Neural cell (in vitro differentiated cells): ENCODE results near the gene TTC9. TPM values are rescaled to one million over a fixed set of nuclear protein-coding genes. Genes with fewer than 3 reads are reported as not detected.

Experiments
- H2AFZ ChIP-seq: fragments of 200-600, 300-800 bp; sonication (generic), shearing (Covaris generic); 2 replicates; pipeline ENCODE4 v1.6.0; 2014; ENCODE audit warnings: low read depth, mild to moderate bottlenecking, antibody characterized with exemption, low read length, moderate library complexity
- H3F3A ChIP-seq: fragments of 200-600 bp; shearing (Covaris generic); 2 replicates; pipeline ENCODE4 v1.6.1; 2016; ENCODE audit warnings: mild to moderate bottlenecking, moderate library complexity, mixed read lengths, antibody characterized with exemption, low read length; ENCODE audit not compliant: insufficient read depth, poor library complexity, severe bottlenecking
- H3K27ac ChIP-seq: fragments of 200-600, 300-800 bp; sonication (generic), shearing (Covaris generic); 2 replicates; pipeline ENCODE4 v1.5.1; 2014; ENCODE audit warnings: mild to moderate bottlenecking, low read length, moderate library complexity
- H3K27me3 ChIP-seq: fragments of 300-800, 200-600 bp; sonication (generic), shearing (Covaris generic); 2 replicates; pipeline ENCODE4 v1.6.0; 2014; ENCODE audit warnings: mild to moderate bottlenecking, low read depth, low read length, moderate library complexity; ENCODE audit not compliant: insufficient read depth
- H3K36me3 ChIP-seq: fragments of 300-800, 200-600 bp; sonication (generic), shearing (Covaris generic); 2 replicates; pipeline ENCODE4 v1.5.1; 2014; ENCODE audit warnings: mild to moderate bottlenecking, antibody characterized with exemption, low read length, moderate library complexity; ENCODE audit not compliant: insufficient read depth
- H3K4me2 ChIP-seq: fragments of 300-800, 200-600 bp; sonication (generic), shearing (Covaris generic); 2 replicates; pipeline ENCODE4 v1.6.0; 2014; ENCODE audit warnings: mild to moderate bottlenecking, low read length
- H3K4me3 ChIP-seq: fragments of 300-800, 200-600 bp; sonication (generic), shearing (Covaris generic); 2 replicates; pipeline ENCODE4 v1.5.1; 2014; ENCODE audit warnings: mild to moderate bottlenecking, low read length, moderate library complexity
- H3K79me2 ChIP-seq: fragments of 200-600 bp; shearing (Covaris generic); replicated peaks from 2 replicates; pipeline ENCODE4 v1.6.0; 2014; ENCODE audit warnings: mild to moderate bottlenecking, low read length, moderate library complexity; ENCODE audit not compliant: insufficient read depth
- H3K9ac ChIP-seq: fragments of 300-800, 200-600 bp; sonication (generic), shearing (Covaris generic); 2 replicates; pipeline ENCODE4 v1.6.1; 2016; ENCODE audit warnings: mild to moderate bottlenecking, low read length, mixed read lengths
- H3K9me2 ChIP-seq: fragments of 200-600 bp; shearing (Covaris generic); 2 replicates; pipeline ENCODE4 v1.6.1; 2016; ENCODE audit warnings: mild to moderate bottlenecking, low read length, mixed read lengths; ENCODE audit not compliant: insufficient read depth
- H3K9me3 ChIP-seq: fragments of 200-600, 300-800 bp; sonication (generic), shearing (Covaris generic); 2 replicates; pipeline ENCODE4 v1.6.1; 2016; ENCODE audit warnings: mild to moderate bottlenecking, mixed run types, low read length, moderate library complexity, mixed read lengths
- H4K20me1 ChIP-seq: fragments of 200-600 bp; shearing (Covaris generic); 2 replicates; pipeline ENCODE4 v1.6.1; 2016; ENCODE audit warnings: mild to moderate bottlenecking, mixed run types; ENCODE audit not compliant: insufficient read depth
- EP300 ChIP-seq: fragments of 450-650 bp; conservative IDR thresholded peaks from 2 replicates; pipeline ENCODE4 v1.6.1; 2014; ENCODE audit warnings: antibody characterized with exemption, mild to moderate bottlenecking, moderate library complexity; ENCODE audit not compliant: poor library complexity, severe bottlenecking
- EZH2 ChIP-seq: fragments of 200-600, 300-800 bp; shearing (Covaris generic), sonication (generic); IDR thresholded peaks from 2 replicates; pipeline ENCODE4 v1.6.1; 2014; ENCODE audit warnings: antibody characterized with exemption, low read length, borderline replicate concordance, mild to moderate bottlenecking; ENCODE audit not compliant: insufficient read depth, poor library complexity, severe bottlenecking
- MXI1 ChIP-seq: fragments of 450-650 bp; conservative IDR thresholded peaks from 2 replicates; pipeline ENCODE4 v1.6.1; 2014; ENCODE audit warnings: antibody characterized with exemption, mild to moderate bottlenecking; ENCODE audit not compliant: poor library complexity, severe bottlenecking
- POLR2AphosphoS5 ChIP-seq: IDR thresholded peaks from 2 replicates; pipeline ENCODE4 v1.6.1; 2012
- RAD21 ChIP-seq: fragments of 450-650 bp; conservative IDR thresholded peaks from 2 replicates; pipeline ENCODE4 v1.6.1; 2014; ENCODE audit warnings: antibody characterized with exemption, mild to moderate bottlenecking, moderate library complexity
- SMC3 ChIP-seq: fragments of 450-650 bp; conservative IDR thresholded peaks from 2 replicates; pipeline ENCODE4 v1.6.1; 2014; ENCODE audit warnings: antibody characterized with exemption, mild to moderate bottlenecking, moderate library complexity; ENCODE audit not compliant: poor library complexity
- TAF1 ChIP-seq: IDR thresholded peaks from 2 replicates; pipeline ENCODE4 v1.6.1; 2012; ENCODE audit warnings: low read depth
- polyA plus RNA-seq: library from polyadenylated mRNA; depleted of rRNA; stranded (reverse); fragments of >200 nt; gene quantifications from 2 replicates; pipeline ENCODE4 v1.2.3, GENCODE V29; 2014
- TF ChIP-seq, protein P1 (sequence below): fragments of 450-650 bp; IDR thresholded peaks from 2 replicates; pipeline ENCODE4 v1.5.1; 2014; ENCODE audit warnings: antibody characterized with exemption, mild to moderate bottlenecking, moderate library complexity; ENCODE audit not compliant: poor library complexity, severe bottlenecking
- TF ChIP-seq, protein P2 (sequence below): IDR thresholded peaks from 2 replicates; pipeline ENCODE4 v1.6.1; 2012; ENCODE audit warnings: borderline replicate concordance

The TTC9 gene
- polyA plus RNA-seq, 1 donor from 2014 or later, result 11.1 TPM

DNA sequence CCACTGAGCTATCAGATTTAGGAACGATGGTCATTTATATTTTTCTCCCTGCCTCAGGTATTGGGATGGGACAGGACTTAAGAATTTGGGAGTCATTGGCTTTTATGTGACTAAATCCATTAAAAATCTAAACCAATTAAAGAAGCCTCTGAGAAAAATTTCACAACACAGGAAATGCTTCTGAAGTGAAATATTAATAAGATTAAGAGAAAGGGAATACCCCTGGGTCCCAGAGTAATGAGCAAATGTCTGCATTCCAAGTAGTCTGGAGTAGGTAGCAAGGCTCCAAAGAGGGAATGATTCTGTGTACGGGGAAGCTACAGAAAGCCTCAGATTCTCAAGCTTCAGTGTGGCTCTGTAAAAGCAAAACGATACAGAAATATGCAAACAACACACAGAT, 40.6 kb upstream of the TTC9 start:
- Histone ChIP-seq H3K27ac (no peak overlapping the region), H3F3A (no peaks in the 10 kb centered on the region), H3K9me3 (no peaks in the 10 kb centered on the region), H2AFZ (peak overlapping the region; percentile 78), H3K4me3 (peak overlapping the region; percentile 71), H3K27me3 (no peaks in the 10 kb centered on the region), H3K79me2 (peaks cover 41% of the 10 kb centered on the region), H3K9me2 (no peaks in the 10 kb centered on the region), H3K4me2 (peak overlapping the region; percentile 96), H4K20me1 (no peaks in the 10 kb centered on the region), H3K36me3 (no peaks in the 10 kb centered on the region), H3K9ac (peak overlapping the region; percentile 57)
- TF ChIP-seq EP300 (no peak), POLR2AphosphoS5 (no peak), RAD21 (no peak), SMC3 (no peak)
- TF ChIP-seq, protein P1, sequence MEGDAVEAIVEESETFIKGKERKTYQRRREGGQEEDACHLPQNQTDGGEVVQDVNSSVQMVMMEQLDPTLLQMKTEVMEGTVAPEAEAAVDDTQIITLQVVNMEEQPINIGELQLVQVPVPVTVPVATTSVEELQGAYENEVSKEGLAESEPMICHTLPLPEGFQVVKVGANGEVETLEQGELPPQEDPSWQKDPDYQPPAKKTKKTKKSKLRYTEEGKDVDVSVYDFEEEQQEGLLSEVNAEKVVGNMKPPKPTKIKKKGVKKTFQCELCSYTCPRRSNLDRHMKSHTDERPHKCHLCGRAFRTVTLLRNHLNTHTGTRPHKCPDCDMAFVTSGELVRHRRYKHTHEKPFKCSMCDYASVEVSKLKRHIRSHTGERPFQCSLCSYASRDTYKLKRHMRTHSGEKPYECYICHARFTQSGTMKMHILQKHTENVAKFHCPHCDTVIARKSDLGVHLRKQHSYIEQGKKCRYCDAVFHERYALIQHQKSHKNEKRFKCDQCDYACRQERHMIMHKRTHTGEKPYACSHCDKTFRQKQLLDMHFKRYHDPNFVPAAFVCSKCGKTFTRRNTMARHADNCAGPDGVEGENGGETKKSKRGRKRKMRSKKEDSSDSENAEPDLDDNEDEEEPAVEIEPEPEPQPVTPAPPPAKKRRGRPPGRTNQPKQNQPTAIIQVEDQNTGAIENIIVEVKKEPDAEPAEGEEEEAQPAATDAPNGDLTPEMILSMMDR, result no peak
- TF ChIP-seq, protein P2, sequence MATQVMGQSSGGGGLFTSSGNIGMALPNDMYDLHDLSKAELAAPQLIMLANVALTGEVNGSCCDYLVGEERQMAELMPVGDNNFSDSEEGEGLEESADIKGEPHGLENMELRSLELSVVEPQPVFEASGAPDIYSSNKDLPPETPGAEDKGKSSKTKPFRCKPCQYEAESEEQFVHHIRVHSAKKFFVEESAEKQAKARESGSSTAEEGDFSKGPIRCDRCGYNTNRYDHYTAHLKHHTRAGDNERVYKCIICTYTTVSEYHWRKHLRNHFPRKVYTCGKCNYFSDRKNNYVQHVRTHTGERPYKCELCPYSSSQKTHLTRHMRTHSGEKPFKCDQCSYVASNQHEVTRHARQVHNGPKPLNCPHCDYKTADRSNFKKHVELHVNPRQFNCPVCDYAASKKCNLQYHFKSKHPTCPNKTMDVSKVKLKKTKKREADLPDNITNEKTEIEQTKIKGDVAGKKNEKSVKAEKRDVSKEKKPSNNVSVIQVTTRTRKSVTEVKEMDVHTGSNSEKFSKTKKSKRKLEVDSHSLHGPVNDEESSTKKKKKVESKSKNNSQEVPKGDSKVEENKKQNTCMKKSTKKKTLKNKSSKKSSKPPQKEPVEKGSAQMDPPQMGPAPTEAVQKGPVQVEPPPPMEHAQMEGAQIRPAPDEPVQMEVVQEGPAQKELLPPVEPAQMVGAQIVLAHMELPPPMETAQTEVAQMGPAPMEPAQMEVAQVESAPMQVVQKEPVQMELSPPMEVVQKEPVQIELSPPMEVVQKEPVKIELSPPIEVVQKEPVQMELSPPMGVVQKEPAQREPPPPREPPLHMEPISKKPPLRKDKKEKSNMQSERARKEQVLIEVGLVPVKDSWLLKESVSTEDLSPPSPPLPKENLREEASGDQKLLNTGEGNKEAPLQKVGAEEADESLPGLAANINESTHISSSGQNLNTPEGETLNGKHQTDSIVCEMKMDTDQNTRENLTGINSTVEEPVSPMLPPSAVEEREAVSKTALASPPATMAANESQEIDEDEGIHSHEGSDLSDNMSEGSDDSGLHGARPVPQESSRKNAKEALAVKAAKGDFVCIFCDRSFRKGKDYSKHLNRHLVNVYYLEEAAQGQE, result no peak

DNA sequence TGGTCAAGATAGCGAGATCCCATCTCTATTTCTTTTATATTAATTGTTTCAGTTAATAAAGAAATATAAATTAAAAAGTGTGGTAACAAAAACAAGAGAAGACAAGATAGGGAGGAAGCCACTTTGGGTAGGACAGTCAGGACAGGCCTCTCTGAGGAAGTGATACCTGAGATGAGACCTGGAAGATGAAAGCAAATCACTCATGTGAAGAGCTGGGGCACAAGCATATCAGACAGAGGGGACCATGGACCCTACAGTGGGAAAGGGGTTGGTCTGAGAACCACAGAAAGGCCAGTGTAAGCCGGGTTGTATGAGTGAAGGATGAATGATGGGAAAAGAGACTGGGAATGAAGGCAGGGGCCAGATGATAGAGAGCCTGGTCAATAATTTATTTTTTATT, 39.5 kb upstream of the TTC9 start:
- H3K4me3 ChIP-seq, result no peak overlapping the region
- no peaks in the 10 kb centered on the region for H3K27me3 ChIP-seq
- no peaks in the 10 kb centered on the region for H3K9me2 ChIP-seq
- no peak for TF ChIP-seq EP300
- no peak for TF ChIP-seq EZH2
- TF ChIP-seq, protein P2, result no peak
- no peak for TF ChIP-seq RAD21
- TF ChIP-seq SMC3, result no peak
- TF ChIP-seq POLR2AphosphoS5, result no peak
- no peak for TF ChIP-seq TAF1
- TF ChIP-seq, protein P1, result no peak
- TF ChIP-seq MXI1, result no peak
- no peak overlapping the region for H3K27ac ChIP-seq
- no peaks in the 10 kb centered on the region for H3K9me3 ChIP-seq
- H3K79me2 ChIP-seq, result peaks cover 30% of the 10 kb centered on the region
- no peak overlapping the region for H2AFZ ChIP-seq
- H3F3A ChIP-seq, result no peaks in the 10 kb centered on the region
- H4K20me1 ChIP-seq, result no peaks in the 10 kb centered on the region
- H3K36me3 ChIP-seq, result no peaks in the 10 kb centered on the region
- no peak overlapping the region for H3K4me2 ChIP-seq
- no peak overlapping the region for H3K9ac ChIP-seq
